ENCODE measurements around the gene DOCK3.
"Not testable (repeated sequence)": the region's sequence is repeated elsewhere in the genome, so short reads cannot be mapped to it uniquely, and the experiment has no call there.

Gene DOCK3

GRCh38 chr3:50825841-50826240 lies 151.1 kb downstream of the DOCK3 start:
- H4K20me1 ChIP-seq (ENCODE audit: insufficient read depth) = no peaks in the 10 kb centered on the region
- no peak overlapping the region for H2AFZ ChIP-seq (ENCODE audit: low read depth)
- no peaks in the 10 kb centered on the region for H3K4me1 ChIP-seq (ENCODE audit: low read depth, poor library complexity, severe bottlenecking)
- H3K79me2 ChIP-seq (ENCODE audit: insufficient read depth, low read depth) = no peaks in the 10 kb centered on the region
- no peak overlapping the region for H3K9ac ChIP-seq
- TF ChIP-seq CTCF (conservative IDR thresholded peaks at IDR 0.05; ENCODE audit: low read depth, low read length) = no peak
- H3K4me2 ChIP-seq = no peak overlapping the region
- H3K27me3 ChIP-seq (ENCODE audit: insufficient read depth, low read depth) = no peaks in the 10 kb centered on the region
- no peak overlapping the region for H3K27ac ChIP-seq
- no peak overlapping the region for H3K4me3 ChIP-seq (IDR thresholded peaks at IDR 0.05; ENCODE audit: insufficient read depth, low read depth, low read length)
- no peaks in the 10 kb centered on the region for H3K36me3 ChIP-seq (ENCODE audit: insufficient read depth)

GRCh38 chr3:50830451-50830850 lies 155.7 kb downstream of the DOCK3 start:
- H3K27me3 ChIP-seq (ENCODE audit: insufficient read depth, low read depth) = no peaks in the 10 kb centered on the region
- no peak overlapping the region for H3K4me2 ChIP-seq
- H3K36me3 ChIP-seq (ENCODE audit: insufficient read depth) = no peaks in the 10 kb centered on the region
- no peak overlapping the region for H3K4me3 ChIP-seq (IDR thresholded peaks at IDR 0.05; ENCODE audit: insufficient read depth, low read depth, low read length)
- no peak overlapping the region for H3K27ac ChIP-seq
- H4K20me1 ChIP-seq (ENCODE audit: insufficient read depth) = no peaks in the 10 kb centered on the region
- no peaks in the 10 kb centered on the region for H3K79me2 ChIP-seq (ENCODE audit: insufficient read depth, low read depth)
- TF ChIP-seq CTCF (conservative IDR thresholded peaks at IDR 0.05; ENCODE audit: low read depth, low read length) = no peak
- H3K9ac ChIP-seq = no peak overlapping the region
- H3K4me1 ChIP-seq (ENCODE audit: low read depth, poor library complexity, severe bottlenecking) = no peaks in the 10 kb centered on the region
- no peak overlapping the region for H2AFZ ChIP-seq (ENCODE audit: low read depth)

GRCh38 chr3:50831009-50831408 lies 156.3 kb downstream of the DOCK3 start:
- not testable (repeated sequence) for H3K4me2 ChIP-seq; H3K9ac ChIP-seq; H3K4me1 ChIP-seq (ENCODE audit: low read depth, poor library complexity, severe bottlenecking); H4K20me1 ChIP-seq (ENCODE audit: insufficient read depth); H3K4me3 ChIP-seq (IDR thresholded peaks at IDR 0.05; ENCODE audit: insufficient read depth, low read depth, low read length); H2AFZ ChIP-seq (ENCODE audit: low read depth); H3K27me3 ChIP-seq (ENCODE audit: insufficient read depth, low read depth); H3K27ac ChIP-seq; H3K36me3 ChIP-seq (ENCODE audit: insufficient read depth); H3K79me2 ChIP-seq (ENCODE audit: insufficient read depth, low read depth)

- Histone ChIP-seq H3K27me3 (ENCODE audit: insufficient read depth, low read depth) (no peaks in the 10 kb centered on the region), H3K9ac (no peak overlapping the region), H3K79me2 (ENCODE audit: insufficient read depth, low read depth) (no peaks in the 10 kb centered on the region), H3K4me3 (IDR thresholded peaks at IDR 0.05; ENCODE audit: insufficient read depth, low read depth, low read length) (no peak overlapping the region), H3K27ac (no peak overlapping the region), H2AFZ (ENCODE audit: low read depth) (no peak overlapping the region), H3K36me3 (ENCODE audit: insufficient read depth) (no peaks in the 10 kb centered on the region), H3K4me2 (no peak overlapping the region), H3K4me1 (ENCODE audit: low read depth, poor library complexity, severe bottlenecking) (peaks cover 10% of the 10 kb centered on the region), H4K20me1 (ENCODE audit: insufficient read depth) (no peaks in the 10 kb centered on the region)
- no peak for TF ChIP-seq CTCF (conservative IDR thresholded peaks at IDR 0.05; ENCODE audit: low read depth, low read length)
These were observed 166.3 kb downstream of the DOCK3 start for GRCh38 chr3:50840983-50841489.

GRCh38 chr3:50848308-50848707 lies 173.6 kb downstream of the DOCK3 start:
- no peak overlapping the region for H3K4me2 ChIP-seq
- H2AFZ ChIP-seq (ENCODE audit: low read depth) = no peak overlapping the region
- no peaks in the 10 kb centered on the region for H3K4me1 ChIP-seq (ENCODE audit: low read depth, poor library complexity, severe bottlenecking)
- H3K27me3 ChIP-seq (ENCODE audit: insufficient read depth, low read depth) = no peaks in the 10 kb centered on the region
- TF ChIP-seq CTCF (conservative IDR thresholded peaks at IDR 0.05; ENCODE audit: low read depth, low read length) = no peak
- H3K4me3 ChIP-seq (IDR thresholded peaks at IDR 0.05; ENCODE audit: insufficient read depth, low read depth, low read length) = no peak overlapping the region
- H3K9ac ChIP-seq = no peak overlapping the region
- no peak overlapping the region for H3K27ac ChIP-seq
- no peaks in the 10 kb centered on the region for H4K20me1 ChIP-seq (ENCODE audit: insufficient read depth)
- no peaks in the 10 kb centered on the region for H3K36me3 ChIP-seq (ENCODE audit: insufficient read depth)
- H3K79me2 ChIP-seq (ENCODE audit: insufficient read depth, low read depth) = no peaks in the 10 kb centered on the region

Data from KMS-11 (cell line).